Medulla oblongata (tissue), 1 donor: ENCODE measurements around the gene STK33.
A peak's percentile ranks its signal among the peaks of the same experiment; 100 is the strongest.

Experiments
- DNase-seq: peaks from one replicate; pipeline ENCODE4 v3.0.0-alpha.2; 2015; ENCODE audit errors: extremely low spot score

The STK33 gene

GRCh38 chr11:8603696-8604077 lies 9.7 kb upstream of the STK33 start:
- DNase-seq = no peak

DNA sequence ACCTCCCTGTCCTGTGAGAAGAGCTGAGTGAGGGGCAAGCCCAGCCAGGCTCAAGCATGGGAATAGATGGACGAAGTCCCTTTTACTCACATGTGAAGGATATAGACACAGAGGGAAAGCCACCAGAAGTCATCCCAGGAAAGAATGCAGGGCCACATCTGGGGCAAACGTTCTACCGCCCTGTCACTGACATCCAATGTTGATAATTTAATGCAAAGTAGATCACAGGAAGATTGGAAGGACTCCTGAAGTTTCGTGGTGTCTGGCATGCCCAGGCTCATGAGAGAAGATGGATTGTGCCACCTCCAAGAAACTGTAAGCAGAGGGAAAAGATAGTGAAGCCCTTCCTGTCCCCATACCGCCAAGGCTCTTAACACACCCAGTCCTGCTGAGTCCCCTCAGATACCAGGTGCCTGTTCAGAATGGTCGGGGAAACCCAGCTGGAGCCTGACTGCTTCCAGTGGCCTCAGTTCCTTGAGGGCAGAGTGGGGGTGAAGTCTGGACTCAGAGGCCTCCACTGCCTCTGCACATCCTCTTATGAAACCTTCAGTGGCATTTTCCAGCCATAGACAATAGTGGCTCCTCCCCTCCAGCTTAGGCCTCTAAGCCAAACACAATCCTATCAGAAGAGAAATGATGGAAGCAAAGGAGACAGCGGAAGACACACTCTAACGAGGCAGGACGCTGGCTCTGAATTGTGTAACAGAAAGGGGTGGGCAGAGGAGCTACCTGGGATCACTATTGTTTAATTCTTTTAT lies 7.5 kb upstream of the STK33 start:
- no peak for DNase-seq

DNA sequence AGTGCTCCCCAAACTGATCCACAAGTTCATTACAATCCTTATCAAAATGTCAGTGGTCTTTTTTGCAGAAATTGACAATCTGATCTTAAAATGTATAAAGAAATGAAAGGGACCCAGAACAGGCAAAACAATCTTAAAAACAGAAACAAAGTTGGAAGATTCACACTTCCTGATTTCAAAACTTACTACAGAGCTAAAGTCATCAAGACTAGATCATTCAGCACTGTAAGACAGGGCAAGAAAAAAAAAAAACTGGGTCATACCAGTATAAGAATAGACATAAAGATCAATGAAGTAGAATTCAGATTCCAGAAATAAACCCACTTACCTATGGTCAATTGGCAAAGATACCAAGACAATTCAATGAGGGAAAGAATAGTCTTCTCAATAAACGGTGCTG lies 4.5 kb upstream of the STK33 start:
- DNase-seq = no peak

DNA sequence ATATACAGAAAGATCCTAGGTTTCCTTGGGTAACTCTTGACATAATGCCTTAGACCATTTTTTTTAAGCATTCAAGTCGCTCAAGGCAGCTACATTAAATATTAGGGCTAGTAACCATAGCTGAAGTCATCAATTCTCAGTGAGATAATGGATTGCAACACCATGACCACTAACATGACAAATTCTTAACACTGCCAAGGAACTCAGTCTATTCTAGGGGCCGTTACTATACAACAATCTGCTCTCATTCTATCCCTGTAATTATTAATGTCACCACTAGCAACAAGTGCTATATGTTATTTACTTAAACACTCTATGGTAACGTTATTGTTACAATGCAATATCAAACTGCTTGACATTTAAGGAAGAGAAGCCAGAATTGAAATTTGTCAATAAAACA lies 3.2 kb upstream of the STK33 start:
- DNase-seq = no peak

- DNase-seq = no peak
Observed at GRCh38 chr11:8596504-8597046, 2.5 kb upstream of the STK33 start.

DNA sequence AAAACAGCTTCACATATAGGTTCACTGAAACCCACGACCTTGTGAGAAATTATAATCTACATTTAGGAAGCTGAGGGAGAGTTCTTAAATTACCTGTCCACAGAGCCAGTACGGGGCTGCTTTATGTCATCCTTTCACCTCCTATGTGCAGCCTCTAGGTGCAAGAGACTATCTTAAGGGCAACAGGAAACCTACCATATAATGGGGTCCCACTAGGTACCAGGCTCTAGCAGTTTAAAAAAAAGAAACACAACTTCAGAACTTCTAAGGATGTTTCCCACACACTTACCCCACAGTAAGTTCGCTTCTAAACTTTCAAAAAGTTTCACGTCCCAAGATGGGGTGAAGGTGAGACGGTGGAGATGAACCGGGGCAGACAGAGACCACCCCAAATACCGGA lies 573 bp downstream of the STK33 start:
- no peak for DNase-seq

GRCh38 chr11:8587915-8588314 lies 6.1 kb downstream of the STK33 start:
- no peak for DNase-seq

- DNase-seq = no peak
Observed at GRCh38 chr11:8586805-8587204, 7.2 kb downstream of the STK33 start.

DNA sequence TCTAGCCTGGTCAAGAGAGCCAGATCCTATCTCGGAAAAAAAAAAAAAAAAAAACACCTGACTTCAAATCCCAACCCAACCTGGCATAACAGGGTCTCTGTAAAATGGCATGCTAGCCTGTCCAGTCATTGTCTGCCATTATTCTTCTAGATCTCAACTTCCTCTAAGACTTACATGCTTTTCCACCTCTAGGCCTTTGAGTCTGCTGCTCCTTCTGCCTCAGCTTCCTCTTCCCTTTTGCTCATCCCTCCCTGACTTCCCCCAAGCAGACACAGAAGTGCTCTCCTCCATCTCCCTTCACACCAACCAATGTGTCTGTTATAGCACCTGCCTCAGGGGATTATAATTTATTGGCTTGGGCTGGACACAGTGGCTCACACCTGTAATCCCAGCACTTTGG lies 7.8 kb downstream of the STK33 start:
- DNase-seq = no peak

GRCh38 chr11:8584511-8584910 lies 9.5 kb downstream of the STK33 start:
- no peak for DNase-seq

- no peak for DNase-seq
Observed at GRCh38 chr11:8584082-8584481, 9.9 kb downstream of the STK33 start.

DNA sequence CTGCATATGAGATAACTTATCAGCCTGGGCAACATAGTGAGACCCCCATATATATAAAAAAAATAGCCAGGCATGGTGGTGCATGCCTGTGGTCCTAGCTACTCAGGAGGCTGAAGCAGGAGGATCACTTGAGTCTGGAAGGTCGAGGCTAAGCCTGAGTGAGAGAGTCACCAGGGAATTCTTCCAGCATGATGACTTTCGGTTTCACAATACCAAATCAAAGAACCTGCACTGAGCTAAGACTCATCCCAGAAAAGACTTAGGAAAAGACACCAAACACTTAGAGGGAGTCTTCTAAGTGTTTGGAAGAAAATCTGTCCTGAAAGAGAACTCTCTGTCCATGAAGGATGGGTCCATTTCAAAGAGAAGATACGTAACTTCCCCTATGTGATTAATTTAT lies 12.7 kb downstream of the STK33 start:
- no peak for DNase-seq

DNA sequence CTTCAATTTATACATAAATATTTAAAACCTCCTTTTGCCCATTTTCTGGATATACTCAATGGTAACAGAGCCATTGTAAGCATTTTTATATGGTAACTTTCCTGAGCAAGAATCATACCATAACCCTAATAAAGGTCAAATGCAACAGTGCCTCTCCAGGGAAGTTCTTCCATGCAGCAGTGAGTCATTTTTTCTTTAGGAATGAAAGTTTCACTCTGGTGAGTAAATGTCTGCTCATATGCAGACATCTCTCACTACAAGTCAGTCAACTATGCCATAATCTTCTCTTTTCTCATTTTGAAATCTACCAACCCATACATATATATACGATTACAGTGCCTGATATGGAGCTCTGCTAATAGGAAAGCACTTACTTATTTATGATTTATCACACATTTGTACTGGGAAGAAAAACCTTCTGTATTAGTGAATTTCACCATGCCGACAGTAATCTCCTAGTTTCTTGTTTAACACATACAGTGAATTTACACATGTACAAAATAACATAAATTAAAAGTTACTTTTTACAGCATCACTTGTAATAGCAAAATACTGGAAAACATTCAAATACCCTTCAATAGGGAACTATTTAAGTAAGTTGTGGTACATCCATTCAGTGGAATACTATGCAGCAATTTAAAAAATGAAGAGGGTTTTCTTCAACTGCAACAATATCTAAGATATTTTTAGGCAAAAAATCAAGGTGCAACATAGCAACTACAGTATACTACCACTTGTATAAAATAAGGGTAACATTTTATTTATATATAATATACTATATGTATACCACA lies 16.0 kb downstream of the STK33 start:
- no peak for DNase-seq

DNA sequence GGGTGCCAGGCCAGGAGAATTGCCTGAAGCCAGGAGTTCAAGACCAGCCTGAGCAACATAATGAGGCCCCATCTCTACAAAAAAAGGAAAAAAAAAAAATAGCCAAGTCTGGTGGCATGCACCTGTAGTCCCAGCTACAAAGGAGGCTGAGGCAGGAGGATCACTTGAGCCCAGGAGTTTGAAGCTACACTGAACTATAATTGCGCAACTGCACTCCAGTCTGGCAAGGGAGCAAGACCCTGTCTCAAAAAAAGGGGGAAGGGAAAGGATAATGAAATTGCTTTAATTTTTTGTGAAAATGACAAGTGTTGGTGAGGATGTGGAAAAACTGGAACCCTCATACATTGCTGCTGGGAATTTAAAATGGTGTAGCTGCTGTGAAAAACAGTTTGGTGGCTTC lies 19.2 kb downstream of the STK33 start:
- no peak for DNase-seq

- no peak for DNase-seq
Observed at GRCh38 chr11:8573777-8574176, 20.3 kb downstream of the STK33 start.

DNA sequence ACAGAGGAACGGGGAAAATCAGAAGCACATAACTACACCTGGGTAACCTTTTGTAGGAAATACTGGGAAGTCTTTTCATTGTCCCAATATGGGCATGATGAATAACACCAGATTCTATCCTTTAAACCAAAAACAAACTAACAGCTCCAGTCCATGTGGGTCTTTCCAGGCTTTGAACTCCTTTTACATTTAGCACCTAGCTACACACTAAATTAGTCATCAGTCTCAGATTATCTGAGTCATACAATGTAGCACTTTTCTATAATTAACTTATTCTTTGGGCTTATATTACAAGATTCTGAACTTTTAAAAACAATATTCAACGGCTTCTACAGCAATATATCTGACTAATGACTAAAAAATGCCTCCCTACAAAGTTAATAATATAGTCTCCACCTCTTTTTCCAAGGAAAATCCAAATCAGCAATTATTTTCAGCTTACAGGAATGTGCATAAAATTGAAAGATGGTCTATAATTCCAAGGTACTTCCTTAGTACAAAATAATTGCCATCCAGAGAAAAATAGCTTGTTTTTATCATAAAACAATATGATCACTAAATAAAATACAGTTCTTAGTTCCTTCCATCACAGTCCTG lies 26.3 kb downstream of the STK33 start:
- no peak for DNase-seq

DNA sequence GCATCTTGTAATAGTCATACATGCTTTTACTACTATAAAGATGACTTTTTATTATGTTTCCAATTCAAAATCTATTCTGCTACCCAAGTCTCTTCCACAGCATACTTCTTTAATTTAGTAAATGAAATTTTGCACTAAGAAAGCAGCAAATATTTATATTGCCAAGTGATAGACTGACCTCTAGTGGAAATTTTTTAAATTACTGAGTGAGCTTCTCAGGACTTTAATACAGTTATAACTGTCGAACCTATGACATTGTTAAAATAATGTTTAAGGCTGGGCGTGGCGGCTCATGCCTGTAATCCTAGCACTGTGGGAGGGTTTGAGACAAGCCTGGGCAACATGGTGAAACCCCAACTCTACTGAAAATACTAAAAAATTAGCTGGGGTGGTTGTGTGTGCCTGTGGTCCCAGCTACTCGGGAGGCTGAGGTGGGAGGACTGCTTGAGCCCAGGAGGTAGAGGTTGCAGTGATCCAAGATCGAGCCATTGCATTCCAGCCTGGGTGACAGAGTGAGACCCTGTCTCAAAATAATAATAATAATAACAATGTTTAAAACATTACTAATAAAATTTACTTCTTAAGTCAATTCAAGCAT lies 27.3 kb downstream of the STK33 start:
- DNase-seq = peak; percentile 59

DNA sequence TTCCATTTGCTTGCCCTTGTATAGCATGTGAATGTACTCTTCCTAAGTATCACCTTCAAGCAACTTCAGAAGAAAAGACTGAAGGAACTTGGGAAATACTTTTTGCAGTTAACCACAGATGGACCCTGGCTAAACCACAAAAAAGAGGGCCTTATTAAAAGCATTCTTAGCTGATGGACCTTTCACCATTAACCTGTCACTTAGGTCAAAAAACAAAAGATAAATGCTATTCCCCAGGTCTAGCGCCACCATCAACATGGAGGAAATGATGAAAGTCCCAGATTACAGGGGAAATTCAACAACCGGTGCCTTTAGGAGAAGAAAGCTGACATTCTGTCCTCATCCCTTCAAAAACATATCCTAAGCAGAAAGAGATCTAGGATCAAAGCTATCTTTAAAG lies 29.5 kb downstream of the STK33 start:
- no peak for DNase-seq

DNA sequence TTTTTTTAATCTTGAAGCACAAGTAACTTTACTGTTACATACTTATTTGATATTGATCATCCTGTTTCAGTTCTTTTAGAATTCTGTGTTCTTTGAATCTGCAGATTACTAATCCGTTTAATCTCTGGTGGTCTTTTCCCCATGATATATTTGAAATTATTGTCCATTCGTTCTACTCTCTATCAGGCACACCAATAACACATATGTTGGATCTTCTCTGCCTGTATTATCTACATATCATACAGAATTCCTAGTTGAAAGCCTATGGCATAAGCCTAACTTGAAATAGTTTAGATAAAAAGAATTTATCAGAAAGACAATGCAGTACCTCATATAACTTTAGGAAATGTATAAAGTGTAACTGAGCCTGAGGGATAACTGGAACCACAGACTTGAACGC lies 32.6 kb downstream of the STK33 start:
- DNase-seq = no peak

DNA sequence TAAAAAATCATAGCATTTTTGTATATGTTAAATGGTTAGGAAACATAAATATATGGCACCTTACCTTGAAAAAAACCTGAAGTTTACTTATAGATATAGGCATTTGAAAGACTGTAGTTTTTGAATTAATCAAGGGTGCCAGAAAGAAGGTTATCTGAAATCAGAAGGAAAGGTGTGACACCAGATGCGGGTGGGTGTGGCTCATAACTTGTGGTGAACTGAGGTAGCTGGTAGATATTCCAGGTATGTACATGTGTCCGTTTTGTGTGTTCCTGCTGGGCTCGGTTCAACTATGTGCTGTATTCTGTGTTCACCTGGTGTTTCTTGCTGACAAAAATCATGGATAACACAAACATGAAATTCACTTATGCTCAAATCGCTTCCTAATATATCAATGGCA lies 35.6 kb downstream of the STK33 start:
- DNase-seq = no peak

GRCh38 chr11:8545698-8546366 lies 48.2 kb downstream of the STK33 start:
- no peak for DNase-seq

- DNase-seq = no peak
Observed at GRCh38 chr11:8544807-8545206, 49.2 kb downstream of the STK33 start.
